ENCODE data around the gene TLR4.

Gene TLR4

DNA sequence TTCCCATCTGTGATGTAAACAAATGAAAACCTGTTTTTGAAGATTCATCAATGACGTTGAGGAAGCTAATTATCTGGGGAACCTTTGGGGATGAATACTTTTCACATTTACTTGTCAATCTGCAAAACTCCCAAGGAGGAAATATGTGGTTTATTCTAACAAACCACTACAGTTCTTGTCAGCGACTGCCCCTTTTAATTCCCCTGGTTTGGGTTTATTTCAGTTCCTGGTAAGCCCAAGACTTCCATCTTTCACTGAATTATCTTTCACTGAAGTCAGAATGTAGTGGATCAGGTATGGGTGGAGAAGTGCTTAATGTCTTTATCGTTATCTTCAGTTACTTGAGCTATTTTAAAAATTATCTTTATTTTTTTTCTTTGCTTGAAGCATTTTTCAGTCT lies 40.2 kb downstream of the TLR4 start:
- DNase-seq, result no peak

- DNase-seq, result peak in 46 of 56 donors; percentile 8 to 73 (median 41)
Observed at GRCh38 chr9:117744856-117745389, 40.7 kb downstream of the TLR4 start.

DNA sequence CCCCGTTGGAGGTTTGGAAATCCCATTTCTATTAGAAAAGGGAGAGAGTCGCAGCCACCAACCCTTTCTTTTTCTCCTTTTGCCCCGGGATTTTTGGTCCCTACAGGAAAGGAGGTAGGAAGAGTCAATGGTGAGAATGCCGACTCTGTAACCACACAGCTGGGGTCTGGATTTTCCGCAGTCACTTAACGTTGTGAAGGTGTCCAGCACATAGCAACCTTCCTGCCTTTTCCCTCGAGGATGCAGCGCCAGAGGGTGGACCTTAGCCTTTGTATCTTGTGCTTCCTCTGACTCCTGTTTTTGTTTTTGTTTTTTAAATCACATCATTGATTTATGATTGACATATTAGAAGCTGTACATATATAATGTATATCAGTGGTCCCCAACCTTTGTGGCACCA lies 41.4 kb downstream of the TLR4 start:
- no peak for DNase-seq

- no peak for DNase-seq
Observed at GRCh38 chr9:117746263-117746662, 42.1 kb downstream of the TLR4 start.

DNA sequence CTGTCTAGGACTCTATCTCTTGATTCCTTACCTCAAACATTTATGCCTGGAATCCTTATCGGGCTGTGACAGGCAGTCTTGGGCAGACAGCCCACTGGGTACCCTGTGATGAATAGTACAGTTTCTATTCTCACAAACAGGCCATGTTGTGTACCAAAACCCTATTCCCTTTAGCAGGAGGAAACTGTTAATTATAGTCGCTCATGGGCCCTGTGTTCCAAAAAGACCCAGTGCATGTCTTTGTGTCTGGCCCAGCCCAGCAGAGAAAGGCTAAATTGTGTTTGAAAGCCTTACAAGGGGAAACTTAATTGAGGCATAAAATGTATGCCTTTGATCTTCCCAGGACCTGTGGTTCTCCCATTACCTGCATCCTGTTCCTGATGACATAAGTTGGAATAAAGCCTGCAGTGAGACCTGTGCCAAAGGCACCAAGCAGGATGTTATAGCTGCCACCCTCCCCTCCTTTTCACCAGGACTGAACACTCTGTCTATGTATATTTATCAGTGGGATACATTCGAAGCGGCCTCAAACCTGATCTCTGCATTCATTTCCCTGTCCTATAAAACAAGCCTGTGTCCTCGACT lies 43.3 kb downstream of the TLR4 start:
- DNase-seq, result no peak

DNA sequence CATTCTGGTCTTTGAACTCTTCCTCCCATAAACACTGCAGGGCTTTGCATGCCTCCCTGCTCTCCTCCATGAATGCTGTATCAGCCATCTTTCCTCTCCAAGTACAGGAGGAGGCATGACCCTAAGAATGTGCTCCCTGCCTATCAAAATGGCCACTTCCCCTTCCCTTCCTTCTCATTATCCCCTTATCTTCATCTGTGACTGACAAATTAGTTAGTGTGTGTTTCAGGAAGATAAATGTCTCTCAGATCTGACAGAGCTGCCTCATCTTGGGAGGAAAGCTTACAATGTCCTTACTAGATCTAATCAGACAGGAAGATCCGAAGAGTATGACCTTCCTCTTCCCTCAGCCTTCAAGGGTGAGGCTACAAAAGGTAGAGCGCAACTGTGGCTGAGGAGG lies 46.2 kb downstream of the TLR4 start:
- no peak for DNase-seq

DNA sequence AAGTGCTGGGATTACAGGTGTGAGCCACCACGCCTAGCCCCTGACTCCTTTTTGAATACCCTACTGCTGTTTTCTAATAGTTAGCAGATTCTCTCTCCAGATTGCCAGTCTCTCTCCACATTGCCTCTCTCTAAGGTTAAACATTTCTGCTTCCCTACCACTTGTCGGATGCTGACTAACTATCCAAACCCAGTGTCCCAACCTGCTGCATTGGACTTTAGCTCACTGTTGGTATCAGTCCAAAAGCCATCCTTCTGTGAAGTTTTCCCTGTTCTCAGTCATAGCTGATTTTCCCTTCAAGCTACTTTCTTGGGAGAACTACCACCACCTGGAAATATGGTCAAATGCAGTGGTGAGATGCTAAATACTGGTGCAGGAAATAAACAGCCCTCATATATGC lies 48.7 kb downstream of the TLR4 start:
- DNase-seq, result no peak

DNA sequence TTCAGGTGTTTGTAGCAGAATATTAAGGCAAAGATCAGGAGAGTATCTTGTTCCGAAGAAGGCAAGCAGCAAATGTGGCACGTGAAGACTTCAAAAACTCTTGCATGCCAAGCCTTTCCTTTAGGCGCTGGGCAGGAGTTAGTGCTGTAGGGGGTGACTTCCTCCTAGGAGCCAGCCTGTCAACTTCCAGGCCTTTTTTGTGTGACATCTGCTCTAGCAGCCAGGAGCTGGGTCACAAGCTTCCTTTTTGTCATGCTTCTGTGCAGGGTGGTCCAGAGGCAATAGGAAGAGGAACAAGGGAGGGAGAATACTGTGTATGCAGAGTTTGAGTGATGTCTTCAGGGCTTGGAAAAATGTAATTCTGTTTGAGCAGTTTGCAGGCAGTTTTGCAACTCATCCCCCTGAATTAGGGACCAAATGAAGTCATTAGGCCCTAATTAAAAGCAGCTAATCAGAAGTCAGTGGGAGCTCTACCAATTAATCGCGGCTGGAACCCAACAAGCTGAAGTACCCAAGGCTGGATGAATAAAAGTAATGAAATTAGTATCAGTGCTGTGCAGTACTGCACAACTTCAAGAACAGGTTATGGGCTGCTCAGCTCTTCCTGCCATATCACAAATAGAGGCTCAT lies 53.5 kb downstream of the TLR4 start:
- no peak for DNase-seq

- DNase-seq, result peak in 30 of 56 donors; percentile 5 to 67 (median 40)
Observed at GRCh38 chr9:117763314-117763713, 59.1 kb downstream of the TLR4 start.

DNA sequence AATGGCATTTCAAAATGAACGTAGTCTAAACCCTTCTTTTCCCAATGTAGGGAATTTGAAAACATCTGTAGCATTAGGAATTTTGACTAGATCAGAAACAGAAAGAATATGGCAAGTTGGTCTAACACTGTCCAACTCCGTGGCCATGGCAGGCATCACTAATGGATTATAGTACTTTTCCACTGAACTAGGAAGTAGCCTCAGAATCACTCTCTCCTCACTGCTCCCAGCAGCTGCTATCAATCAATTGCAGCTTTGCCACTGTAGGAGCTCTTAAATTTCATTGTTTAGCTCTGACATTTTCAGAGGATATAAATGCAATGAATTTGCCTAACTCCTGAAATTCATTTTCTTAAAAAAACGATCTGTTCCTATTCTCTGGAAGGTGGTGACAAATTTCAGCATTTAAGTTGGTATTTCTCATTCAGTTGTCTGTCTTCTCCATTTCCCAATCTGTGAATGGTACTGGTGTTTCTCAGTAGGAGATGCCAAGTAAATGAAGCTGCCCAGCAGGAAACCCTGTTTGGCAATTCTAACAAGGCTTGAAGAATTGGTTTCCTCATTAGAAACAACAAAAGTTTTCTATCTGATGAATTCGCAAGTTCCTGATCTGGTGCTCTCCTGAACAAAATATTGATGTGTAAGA lies 64.7 kb downstream of the TLR4 start:
- DNase-seq, result no peak

- DNase-seq, result no peak
Observed at GRCh38 chr9:117771136-117771535, 66.9 kb downstream of the TLR4 start.

DNA sequence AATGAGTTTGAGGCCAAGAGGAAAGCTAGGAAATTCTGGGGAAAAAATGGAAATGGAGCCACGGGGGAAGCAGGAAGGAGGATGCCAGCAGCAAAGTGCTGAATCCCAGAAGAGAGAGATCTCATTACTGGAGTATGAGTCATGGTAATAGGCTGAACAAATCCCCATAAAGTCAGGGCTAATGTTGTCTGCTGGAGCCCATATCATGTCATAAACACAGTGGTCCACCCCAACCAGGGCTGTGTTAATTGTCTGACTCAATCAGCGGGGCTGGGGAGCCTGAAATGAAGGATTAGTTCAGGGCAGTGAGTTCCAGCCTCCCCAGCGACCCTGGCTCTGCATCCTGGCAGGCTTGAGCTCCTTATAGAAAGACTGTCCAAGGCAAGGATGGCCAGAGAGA lies 68.8 kb downstream of the TLR4 start:
- DNase-seq, result no peak

Measured in nucleus accumbens (tissue), 56 donors.